Stomach (tissue), 9 donors: Measurements from ENCODE around the gene PLIN3. TPM values are rescaled to one million over a fixed set of nuclear protein-coding genes. Genes with fewer than 3 reads are reported as not detected.
"Not testable (repeated sequence)": the region's sequence is repeated elsewhere in the genome, so short reads cannot be mapped to it uniquely, and the experiment has no call there.

Experiments
- DNase-seq, 2 donors: peaks; one replicate each; pipeline versions ENCODE4 v3.0.0 to v3.0.0-alpha.2; 2013 to 2019
- H3K27ac ChIP-seq, 5 donors: fragments of 200-600 bp in 4 of 5; sonication (generic) in 4 of 5; one replicate each; pipeline ENCODE4 v1.5.1; 2013 to 2019; ENCODE audit warnings: mild to moderate bottlenecking in 1 of 5, moderate library complexity in 1 of 5
- H3K27me3 ChIP-seq, 3 donors: fragments of 200-600 bp; sonication (generic); one replicate each; pipeline ENCODE4 v1.5.1; 2017 to 2019; ENCODE audit warnings: mixed run types in 1 of 3
- H3K36me3 ChIP-seq, 4 donors: fragments of 200-600 bp; sonication (generic); 1 replicate in 3 of 4; 2 replicates in 1 of 4; pipeline ENCODE4 v1.5.1; 2016 to 2019
- H3K4me1 ChIP-seq, 4 donors: fragments of 200-600 bp; sonication (generic); one replicate each; pipeline ENCODE4 v1.5.1; 2016 to 2019
- H3K4me3 ChIP-seq, 4 donors: fragments of 200-600 bp; sonication (generic) in 3 of 4; one replicate each; pipeline ENCODE4 v1.5.1; 2016 to 2019; ENCODE audit warnings: mild to moderate bottlenecking in 1 of 4
- H3K9me3 ChIP-seq, 4 donors: fragments of 200-600 bp; sonication (generic); one replicate each; pipeline ENCODE4 v1.5.1; 2016 to 2019
- EP300 ChIP-seq: sonication (generic); formaldehyde crosslinking; IDR thresholded peaks from one replicate; pipeline ENCODE4 v1.6.1; 2017; ENCODE audit warnings: antibody characterized with exemption
- POLR2A ChIP-seq, 4 donors: fragments of 450-650 bp; IDR thresholded peaks; one replicate each; pipeline ENCODE4 v1.6.1; 2016; ENCODE audit warnings: antibody characterized with exemption in 4 of 4, control low read depth in 2 of 4, mild to moderate bottlenecking in 1 of 4, moderate library complexity in 1 of 4
- POLR2AphosphoS5 ChIP-seq, 3 donors: sonication (generic); formaldehyde crosslinking; IDR thresholded peaks; one replicate each; pipeline ENCODE4 v1.6.1; 2016; ENCODE audit warnings: antibody characterized with exemption in 3 of 3
- WGBS, 5 donors: extraction: QIAGEN DNeasy Blood & Tissue Kit in 3 of 5; methylation state at CpG; one replicate each; pipeline versions ENCODE4 v1.1.5 to v1.1.7; 2013 to 2018; 5-methylcytosine and 5-hydroxymethylcytosine counted together
- intact Hi-C: fragments of 100-400 bp; cut with DNase I; formaldehyde crosslinking; loops from one replicate; pipeline ENCODE4 v1.15.1; 2023; ENCODE audit warnings: low total_unique reads
- polyA plus RNA-seq, 3 donors: library from polyadenylated mRNA; stranded (reverse); fragments of 200-250 nt; gene quantifications; one replicate each; pipeline ENCODE4 v1.2.3, GENCODE V29; 2013
- total RNA-seq, 5 donors: library from RNA; depleted of rRNA; stranded (reverse); fragments of >200 nt; gene quantifications; one replicate each; pipeline versions ENCODE4 v1.1.0 to v1.2.3, GENCODE V29; 2014 to 2016
- TF ChIP-seq, protein P1 (sequence below), 7 experiments: fragments of 450-650 bp in 4 of 7; fragments of 200-600 bp in 3 of 7; sonication (generic) in 3 of 7; IDR thresholded peaks; one replicate each; pipeline ENCODE4 v1.5.1; 2016 to 2019; ENCODE audit warnings: antibody characterized with exemption in 7 of 7, control low read depth in 2 of 7, mild to moderate bottlenecking in 1 of 7
- donor health status: healthy with polysubstance abuse.
- donor health status: Bipolar disorder and iron deficiency.
- donor health status: healthy.

PLIN3 gene
- total and polyA plus RNA-seq, 8 donors, result 8.9 to 55.3 (median 27.8) TPM

DNA sequence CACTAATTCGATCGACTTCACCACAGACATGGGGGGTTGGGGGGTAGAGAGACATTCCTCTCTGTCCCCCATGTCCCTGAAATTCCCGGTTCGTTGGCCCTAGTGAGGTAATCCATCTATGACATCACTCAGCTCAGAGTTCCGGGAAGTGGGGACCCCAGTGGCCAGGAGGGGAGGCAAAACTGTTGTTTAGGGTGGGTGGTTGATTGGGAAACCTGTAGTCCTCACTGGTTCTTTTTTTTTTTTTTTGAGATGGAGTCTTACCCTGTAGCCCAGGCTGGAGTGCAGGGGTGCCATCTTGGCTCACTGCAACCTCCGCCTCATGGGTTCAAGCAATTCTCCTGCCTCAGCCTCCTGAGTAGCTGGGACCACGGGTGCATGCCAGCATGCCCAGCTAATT lies 35.3 kb upstream of the PLIN3 start, which contains the start of gene ARRDC5:
Gene ARRDC5, minus strand, starts transcription at position 101 of the 400 bp plus-strand sequence. Its CDS starts 71 bp downstream, at position 30.
- Histone ChIP-seq H3K36me3 (no peaks in the 10 kb centered on the region), H3K27ac (no peak within 1 kb of the TSS), H3K4me1 (no peaks in the 10 kb centered on the region), H3K27me3 (no peaks in the 10 kb centered on the region), H3K9me3 (no peaks in the 10 kb centered on the region), H3K4me3 (no peak within 1 kb of the TSS)
- no peak for DNase-seq
- 77 to 88% (median 80%) methylated on average over 7 of the region's 7 CpGs for WGBS, 5 donors
- intact Hi-C loops, result no loop called here
- TF ChIP-seq POLR2AphosphoS5 (IDR thresholded peaks at IDR 0.05) (no peak), POLR2A (IDR thresholded peaks at IDR 0.05) (no peak), EP300 (no peak)
- TF ChIP-seq, protein P1, sequence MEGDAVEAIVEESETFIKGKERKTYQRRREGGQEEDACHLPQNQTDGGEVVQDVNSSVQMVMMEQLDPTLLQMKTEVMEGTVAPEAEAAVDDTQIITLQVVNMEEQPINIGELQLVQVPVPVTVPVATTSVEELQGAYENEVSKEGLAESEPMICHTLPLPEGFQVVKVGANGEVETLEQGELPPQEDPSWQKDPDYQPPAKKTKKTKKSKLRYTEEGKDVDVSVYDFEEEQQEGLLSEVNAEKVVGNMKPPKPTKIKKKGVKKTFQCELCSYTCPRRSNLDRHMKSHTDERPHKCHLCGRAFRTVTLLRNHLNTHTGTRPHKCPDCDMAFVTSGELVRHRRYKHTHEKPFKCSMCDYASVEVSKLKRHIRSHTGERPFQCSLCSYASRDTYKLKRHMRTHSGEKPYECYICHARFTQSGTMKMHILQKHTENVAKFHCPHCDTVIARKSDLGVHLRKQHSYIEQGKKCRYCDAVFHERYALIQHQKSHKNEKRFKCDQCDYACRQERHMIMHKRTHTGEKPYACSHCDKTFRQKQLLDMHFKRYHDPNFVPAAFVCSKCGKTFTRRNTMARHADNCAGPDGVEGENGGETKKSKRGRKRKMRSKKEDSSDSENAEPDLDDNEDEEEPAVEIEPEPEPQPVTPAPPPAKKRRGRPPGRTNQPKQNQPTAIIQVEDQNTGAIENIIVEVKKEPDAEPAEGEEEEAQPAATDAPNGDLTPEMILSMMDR (IDR thresholded peaks at IDR 0.05), result no peak

DNA sequence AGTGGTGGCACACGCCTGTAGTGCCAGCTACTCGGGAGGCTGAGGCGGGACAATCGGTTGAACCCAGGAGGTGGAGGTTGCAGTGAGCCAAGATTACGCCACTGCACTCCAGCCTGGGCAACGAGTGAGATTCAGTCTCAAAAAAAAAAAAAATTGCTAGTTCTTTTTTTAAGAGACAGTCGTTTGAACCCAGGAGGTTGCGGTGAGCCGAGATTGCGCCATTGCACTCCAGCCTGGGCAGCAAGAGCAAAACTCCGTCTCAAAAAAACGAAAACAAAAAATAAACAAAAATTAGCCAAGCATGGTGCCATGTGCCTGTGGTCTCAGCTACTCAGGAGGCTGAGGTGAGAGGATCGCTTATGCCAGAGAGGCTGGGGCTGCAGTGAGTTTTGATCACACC lies 33.4 kb upstream of the PLIN3 start:
- DNase-seq, H3K36me3 ChIP-seq, H3K4me1 ChIP-seq, H3K4me3 ChIP-seq, H3K9me3 ChIP-seq, H3K27me3 ChIP-seq, H3K27ac ChIP-seq, intact Hi-C loops: not testable (repeated sequence)
- 74 to 88% (median 84%) methylated on average over 13 of the region's 13 CpGs for WGBS, 5 donors

DNA sequence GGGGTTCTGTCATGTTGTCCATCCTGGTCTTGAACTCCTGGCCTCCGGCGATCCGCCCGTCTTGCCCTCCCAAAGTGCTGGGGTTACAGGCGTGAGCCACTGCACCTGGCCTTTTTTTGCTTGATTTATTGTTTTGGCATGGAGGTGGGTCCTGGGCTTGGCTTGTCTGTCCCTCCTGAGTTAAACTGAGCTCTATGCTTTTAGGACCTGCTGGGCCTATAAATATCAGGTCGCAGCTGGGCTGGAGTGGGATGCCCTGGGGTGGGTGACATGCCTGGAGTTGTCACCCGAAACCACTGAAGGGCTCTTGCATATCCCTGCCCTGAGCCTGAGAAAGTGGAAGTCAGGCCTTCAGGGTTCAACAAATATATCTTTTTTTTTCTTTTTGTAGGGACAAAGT lies 29.7 kb upstream of the PLIN3 start:
- H3K36me3 ChIP-seq, result no peaks in the 10 kb centered on the region
- no peak for TF ChIP-seq EP300
- TF ChIP-seq POLR2A (IDR thresholded peaks at IDR 0.05), result no peak
- no peak for TF ChIP-seq POLR2AphosphoS5 (IDR thresholded peaks at IDR 0.05)
- TF ChIP-seq, protein P1 (IDR thresholded peaks at IDR 0.05), result no peak
- no peak for DNase-seq
- H3K9me3 ChIP-seq, result no peaks in the 10 kb centered on the region
- H3K27ac ChIP-seq, result no peak overlapping the region
- peaks cover 0 to 2% (median 0%) of the 10 kb centered on the region in 3 donors for H3K27me3 ChIP-seq
- H3K4me1 ChIP-seq, result peaks cover 0 to 11% (median 0%) of the 10 kb centered on the region in 4 donors
- intact Hi-C loops, result no loop called here
- H3K4me3 ChIP-seq, result no peak overlapping the region
- WGBS, 5 donors, result 84 to 95% (median 95%) methylated on average over 7 of the region's 7 CpGs

DNA sequence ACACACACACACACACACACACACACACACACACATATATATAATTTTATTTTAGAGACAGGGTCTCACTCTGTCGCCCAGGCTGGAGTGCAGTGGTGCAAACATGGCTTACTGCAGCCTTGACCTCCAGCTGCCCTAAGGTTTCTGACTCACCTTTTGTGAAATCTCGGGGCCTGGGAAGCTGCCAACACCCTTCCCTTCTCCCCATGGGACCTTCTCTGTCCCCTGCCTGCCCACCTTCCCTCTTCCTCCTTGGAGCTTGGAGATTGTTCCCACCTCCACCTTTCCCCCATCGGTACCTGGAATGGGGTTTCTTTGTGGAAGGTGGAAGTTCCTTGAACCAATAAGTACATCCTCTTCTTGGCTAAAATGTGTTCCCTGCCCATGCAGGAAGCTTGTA lies 28.9 kb upstream of the PLIN3 start:
- intact Hi-C loops, result no loop called here
- Histone ChIP-seq H3K9me3 (no peaks in the 10 kb centered on the region), H3K4me1 (peaks cover 0 to 11% (median 0%) of the 10 kb centered on the region in 4 donors), H3K36me3 (no peaks in the 10 kb centered on the region), H3K27ac (no peak overlapping the region), H3K4me3 (no peak overlapping the region), H3K27me3 (peaks cover 0 to 7% (median 0%) of the 10 kb centered on the region in 3 donors)
- peak; percentile 26 to 46 for DNase-seq
- 52 to 63% (median 56%) methylated on average over 3 of the region's 3 CpGs for WGBS, 5 donors
- TF ChIP-seq POLR2A (IDR thresholded peaks at IDR 0.05) (no peak), EP300 (no peak), POLR2AphosphoS5 (IDR thresholded peaks at IDR 0.05) (no peak)
- TF ChIP-seq, protein P1 (IDR thresholded peaks at IDR 0.05), result no peak

DNA sequence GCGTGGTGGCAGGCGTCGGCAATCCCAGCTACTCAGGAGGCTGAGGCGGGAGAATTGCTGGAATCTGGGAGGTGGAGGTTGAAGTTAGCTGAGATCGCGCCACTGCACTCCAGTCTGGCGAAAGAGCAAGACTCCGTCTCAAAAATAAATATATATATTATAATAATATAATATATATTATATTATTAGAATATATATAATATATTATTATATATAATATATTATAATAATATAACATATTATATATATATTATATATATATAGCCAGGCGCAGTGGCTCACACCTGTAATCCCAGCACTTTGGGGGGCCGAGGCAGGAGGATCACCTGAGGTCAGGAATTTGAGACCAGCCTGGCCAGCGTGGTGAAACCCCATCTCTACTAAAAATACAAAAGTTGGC lies 25.5 kb upstream of the PLIN3 start:
- WGBS, 5 donors, result 87 to 93% (median 93%) methylated on average over 11 of the region's 11 CpGs
- H3K36me3 ChIP-seq, H3K9me3 ChIP-seq, DNase-seq, H3K27ac ChIP-seq, H3K4me3 ChIP-seq, intact Hi-C loops: not testable (repeated sequence)
- peaks cover 0 to 19% (median 0%) of the 10 kb centered on the region in 3 donors for H3K27me3 ChIP-seq
- H3K4me1 ChIP-seq, result peaks cover 0 to 11% (median 0%) of the 10 kb centered on the region in 4 donors
